Stimulated activated memory B cell treated with anti-CD40 and anti-IgM and Interleukin-4, amounts not matched to agents 10 μg/mL and 1 μg/mL and 100 μg/mL, for 72 hours (primary cell): ENCODE results near the gene ZFYVE21.

Experiments
- ATAC-seq: fragments of 150-1000 bp; cut with Tn5 transposase; 2 replicates; pipeline ENCODE4 v1.10.0; 2021
- H3K27ac Mint-ChIP-seq: one replicate; pipeline ENCODE4 v1.8.0; 2022; ENCODE audit warnings: mild to moderate bottlenecking, mixed read lengths
- H3K27me3 Mint-ChIP-seq: one replicate; pipeline ENCODE4 v1.8.0; 2022; ENCODE audit warnings: mixed read lengths
- H3K36me3 Mint-ChIP-seq: one replicate; pipeline ENCODE4 v1.8.0; 2022; ENCODE audit warnings: mixed read lengths
- H3K4me1 Mint-ChIP-seq: one replicate; pipeline ENCODE4 v1.8.0; 2022; ENCODE audit warnings: mixed read lengths
- H3K4me3 Mint-ChIP-seq: one replicate; pipeline ENCODE4 v1.8.0; 2022; ENCODE audit warnings: mild to moderate bottlenecking, moderate library complexity, mixed read lengths
- H3K9me3 Mint-ChIP-seq: one replicate; pipeline ENCODE4 v1.8.0; 2022; ENCODE audit warnings: mixed read lengths

ZFYVE21 gene

DNA sequence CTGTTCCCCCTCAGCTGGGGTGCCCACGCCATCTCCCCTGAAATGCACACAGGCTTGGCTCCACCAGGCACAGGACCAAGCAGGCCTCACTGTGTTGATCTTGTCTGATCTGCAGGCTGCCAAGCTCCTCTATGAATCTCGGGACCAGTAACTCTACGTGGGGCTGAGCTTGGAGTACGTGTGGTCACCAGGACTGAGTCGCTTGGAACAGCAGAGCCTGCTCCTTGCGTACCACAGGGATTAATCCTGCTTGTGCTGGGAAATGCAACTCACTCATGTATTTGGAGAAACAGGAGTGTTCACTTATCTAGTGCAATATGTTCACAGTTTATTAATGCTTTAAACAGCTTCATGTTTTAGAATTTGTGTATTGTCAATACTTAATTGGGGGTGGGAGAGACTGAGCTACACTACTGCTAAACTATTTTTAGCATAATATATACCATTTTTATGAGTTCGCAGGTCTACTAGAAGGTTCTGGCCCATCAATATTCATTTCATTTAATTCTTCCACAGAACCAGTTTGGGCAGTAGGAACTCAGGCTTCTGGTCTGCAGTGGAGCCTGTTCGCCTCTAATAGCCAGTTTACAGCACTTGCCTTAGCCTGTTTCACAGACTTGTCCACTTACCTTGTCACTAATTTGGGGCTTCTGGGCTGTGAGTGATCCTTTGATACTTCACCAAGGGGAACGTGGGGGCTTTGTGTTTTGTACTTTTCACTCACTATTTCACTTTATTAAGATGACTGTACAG lies 17.4 kb downstream of the ZFYVE21 start:
- ATAC-seq, result no peak
- no peaks in the 10 kb centered on the region for H3K9me3 Mint-ChIP-seq
- peaks cover 35% of the 10 kb centered on the region for H3K36me3 Mint-ChIP-seq
- no peaks in the 10 kb centered on the region for H3K4me1 Mint-ChIP-seq
- no peak overlapping the region for H3K4me3 Mint-ChIP-seq
- H3K27ac Mint-ChIP-seq, result no peak overlapping the region
- no peaks in the 10 kb centered on the region for H3K27me3 Mint-ChIP-seq

DNA sequence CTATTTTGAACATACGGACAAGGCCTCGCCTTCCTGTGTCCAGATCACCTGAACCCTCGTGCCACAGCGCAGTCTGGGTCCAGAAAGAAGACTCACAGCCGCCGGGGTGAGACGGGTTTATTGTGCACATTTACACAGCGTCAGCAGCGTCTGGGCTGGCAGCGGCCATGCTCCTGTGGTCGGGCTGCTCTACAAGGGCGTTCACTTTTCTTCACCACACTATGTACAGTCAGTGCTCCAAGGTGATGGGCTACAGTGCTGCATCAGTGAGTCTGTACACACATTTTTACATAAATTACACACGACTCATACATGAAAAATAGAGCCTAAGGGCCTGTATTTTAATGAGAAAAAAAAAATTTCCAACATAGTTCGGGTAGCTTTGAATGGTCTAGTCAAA lies 18.0 kb downstream of the ZFYVE21 start:
- Mint-ChIP-seq H3K36me3 (peaks cover 41% of the 10 kb centered on the region), H3K9me3 (no peaks in the 10 kb centered on the region), H3K4me3 (no peak overlapping the region), H3K27ac (no peak overlapping the region), H3K4me1 (no peaks in the 10 kb centered on the region), H3K27me3 (no peaks in the 10 kb centered on the region)
- ATAC-seq, result no peak

DNA sequence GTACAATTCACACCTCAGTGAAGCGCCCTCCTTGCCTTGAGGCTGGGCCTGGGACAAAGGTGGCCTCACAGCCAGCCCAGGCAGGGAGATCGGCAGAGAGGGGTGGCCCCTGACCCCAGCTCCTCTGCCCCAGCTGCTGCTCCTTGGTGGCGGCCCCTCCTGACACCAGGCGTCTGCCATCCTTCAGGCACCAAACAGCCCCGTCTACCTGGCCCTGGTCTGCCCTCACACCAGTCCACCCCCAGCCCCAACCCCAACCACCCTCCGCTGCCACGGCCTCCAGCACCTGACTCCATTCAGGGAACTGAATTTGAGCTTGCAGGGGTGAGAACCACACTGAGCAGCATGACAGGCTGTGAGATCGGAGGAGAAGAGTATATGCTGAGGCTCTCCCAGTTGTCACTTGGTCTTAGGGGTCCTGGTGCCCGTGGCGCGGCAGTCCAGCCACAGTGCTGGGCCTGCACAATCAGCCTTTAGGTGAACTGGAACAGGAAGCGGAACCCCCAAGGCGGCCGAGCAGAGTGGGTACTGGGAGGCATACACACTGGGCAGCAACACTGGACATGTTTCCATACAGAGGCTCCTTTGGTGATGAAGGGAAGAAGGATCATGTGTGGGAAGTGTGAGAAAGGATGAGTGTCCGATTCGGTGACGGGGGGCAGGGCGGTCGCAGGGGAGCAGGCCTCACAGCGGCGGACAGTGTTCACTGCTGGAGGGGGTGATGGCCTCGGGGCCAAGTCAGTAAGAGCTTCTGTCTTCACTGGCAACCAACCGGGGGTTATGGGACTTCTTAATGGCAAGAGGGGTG lies 18.7 kb downstream of the ZFYVE21 start:
- Mint-ChIP-seq H3K9me3 (no peaks in the 10 kb centered on the region), H3K4me1 (no peaks in the 10 kb centered on the region), H3K36me3 (peaks cover 36% of the 10 kb centered on the region), H3K4me3 (no peak overlapping the region), H3K27ac (no peak overlapping the region), H3K27me3 (no peaks in the 10 kb centered on the region)
- no peak for ATAC-seq

DNA sequence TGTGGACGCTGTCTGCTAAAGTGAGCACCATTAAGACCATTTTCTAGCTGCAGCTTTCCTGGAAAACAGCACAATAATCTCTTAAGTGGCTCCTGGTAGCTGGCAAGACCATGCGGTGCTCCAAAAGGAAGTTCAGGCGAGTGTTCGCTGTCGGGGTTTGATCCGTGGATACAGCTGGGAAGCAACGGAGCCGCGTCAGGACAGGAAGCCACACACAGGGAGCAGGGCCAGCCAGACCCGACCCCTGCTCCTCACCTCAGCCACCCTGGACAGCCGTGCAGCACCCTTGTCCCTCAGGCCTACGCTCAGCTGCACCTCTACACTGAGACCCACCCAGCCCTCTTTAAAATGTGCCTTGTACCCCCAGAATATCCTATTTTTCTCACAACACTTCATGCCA lies 19.4 kb downstream of the ZFYVE21 start:
- ATAC-seq, result no peak
- Mint-ChIP-seq H3K4me1 (no peaks in the 10 kb centered on the region), H3K36me3 (peaks cover 36% of the 10 kb centered on the region), H3K27me3 (no peaks in the 10 kb centered on the region), H3K27ac (no peak overlapping the region), H3K9me3 (no peaks in the 10 kb centered on the region), H3K4me3 (no peak overlapping the region)

DNA sequence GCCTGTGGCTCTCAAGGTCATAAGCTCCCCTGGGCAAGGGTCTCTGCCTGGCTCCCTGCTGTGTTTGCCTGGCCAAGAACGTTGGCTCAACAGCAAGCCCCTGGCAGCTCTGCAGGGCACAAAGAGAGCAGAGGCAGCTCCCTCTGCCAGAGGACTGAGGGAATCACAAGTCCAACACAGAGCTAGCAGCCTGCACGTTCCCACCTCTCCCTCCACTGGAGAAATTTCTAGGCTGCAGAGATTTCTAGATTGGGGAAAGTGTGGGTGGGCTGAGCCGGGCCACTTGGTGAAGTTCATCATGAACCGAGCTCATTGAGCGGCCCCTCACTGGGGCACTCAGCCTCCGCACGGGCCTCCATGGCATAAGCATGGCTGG lies 19.8 kb downstream of the ZFYVE21 start:
- Mint-ChIP-seq H3K36me3 (peaks cover 39% of the 10 kb centered on the region), H3K4me1 (no peaks in the 10 kb centered on the region), H3K27me3 (no peaks in the 10 kb centered on the region), H3K9me3 (no peaks in the 10 kb centered on the region), H3K27ac (no peak overlapping the region), H3K4me3 (no peak overlapping the region)
- no peak for ATAC-seq

DNA sequence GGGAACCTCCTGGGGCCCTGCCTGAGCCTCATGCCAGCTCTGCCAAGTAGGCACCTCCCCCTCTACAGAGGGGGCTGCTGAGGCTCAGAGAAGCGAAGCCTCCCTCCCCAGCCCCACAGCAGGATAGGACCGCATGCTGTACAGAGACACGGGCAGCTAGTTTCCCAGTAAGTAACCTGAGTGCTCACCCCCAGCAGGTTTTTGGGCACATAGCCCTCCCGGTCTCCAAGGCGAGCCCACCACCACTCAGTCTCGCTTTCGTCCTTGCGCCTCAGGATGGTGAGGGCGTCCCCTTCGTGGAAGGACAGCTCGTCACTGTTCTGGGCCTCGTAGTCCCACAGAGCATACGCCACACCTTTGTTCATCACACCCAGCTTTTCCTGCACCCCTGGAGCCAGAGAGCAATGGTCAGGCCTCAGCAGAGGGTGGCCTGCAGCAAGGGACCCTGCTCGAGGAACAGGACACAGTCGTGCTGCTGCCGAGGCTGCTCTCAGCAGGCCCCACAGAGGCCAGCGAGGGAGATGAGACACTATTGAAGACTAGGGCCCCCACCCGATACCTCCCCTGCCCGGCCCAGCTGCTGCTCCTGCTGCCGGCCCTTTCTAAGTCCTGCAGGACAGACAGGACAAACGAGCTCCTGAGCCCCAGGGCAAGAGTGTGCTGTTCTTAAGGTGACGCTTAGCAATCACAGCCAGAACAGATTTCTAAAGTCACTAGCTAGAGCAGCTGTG lies 20.4 kb downstream of the ZFYVE21 start:
- Mint-ChIP-seq H3K27ac (no peak overlapping the region), H3K4me1 (no peaks in the 10 kb centered on the region), H3K4me3 (no peak overlapping the region), H3K27me3 (no peaks in the 10 kb centered on the region), H3K36me3 (peaks cover 39% of the 10 kb centered on the region), H3K9me3 (no peaks in the 10 kb centered on the region)
- no peak for ATAC-seq

DNA sequence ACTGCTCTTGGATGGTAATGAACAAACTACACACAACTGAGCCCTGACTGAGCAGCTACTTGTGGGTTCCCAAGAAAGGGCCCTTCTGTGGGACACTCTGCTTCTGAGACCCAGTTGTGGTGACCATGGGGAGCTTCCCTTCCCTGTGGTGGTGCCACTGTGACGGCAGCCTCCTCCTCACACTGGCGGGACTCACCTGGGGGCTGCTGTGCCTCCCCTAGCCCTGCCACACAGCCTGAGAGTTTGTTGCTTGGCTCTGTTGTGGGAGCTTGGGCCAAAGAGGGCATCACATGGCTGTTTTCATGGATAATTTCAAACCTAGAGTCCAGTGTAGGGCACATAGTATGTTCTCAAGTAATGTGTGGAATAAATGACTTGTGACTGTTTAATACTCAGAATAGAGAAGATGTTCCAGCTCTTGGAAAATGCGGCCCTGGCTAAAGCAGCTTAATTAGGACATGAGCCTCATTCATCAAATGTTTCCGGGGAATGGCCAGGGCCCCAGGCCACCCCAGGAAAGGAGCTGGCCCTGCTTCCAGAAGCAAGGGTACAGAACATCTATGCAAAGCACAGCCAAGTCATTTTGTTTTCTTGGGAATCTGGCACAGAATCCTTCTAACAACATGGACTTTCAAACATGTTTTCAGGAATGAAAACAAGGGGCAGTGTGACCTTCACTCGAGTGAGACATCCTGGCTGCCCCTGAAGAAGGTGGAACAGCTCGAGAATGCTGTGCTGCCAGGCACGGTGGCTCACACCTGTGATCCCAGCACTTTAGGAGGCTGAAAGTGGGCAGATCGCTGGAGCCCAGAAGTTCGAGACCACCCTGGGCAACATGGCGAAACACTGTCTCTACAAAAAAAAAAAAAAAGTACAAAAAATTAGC lies 21.2 kb downstream of the ZFYVE21 start:
- peaks cover 39% of the 10 kb centered on the region for H3K36me3 Mint-ChIP-seq
- no peak overlapping the region for H3K27ac Mint-ChIP-seq
- no peaks in the 10 kb centered on the region for H3K27me3 Mint-ChIP-seq
- no peaks in the 10 kb centered on the region for H3K4me1 Mint-ChIP-seq
- H3K9me3 Mint-ChIP-seq, result no peaks in the 10 kb centered on the region
- ATAC-seq, result no peak
- no peak overlapping the region for H3K4me3 Mint-ChIP-seq

DNA sequence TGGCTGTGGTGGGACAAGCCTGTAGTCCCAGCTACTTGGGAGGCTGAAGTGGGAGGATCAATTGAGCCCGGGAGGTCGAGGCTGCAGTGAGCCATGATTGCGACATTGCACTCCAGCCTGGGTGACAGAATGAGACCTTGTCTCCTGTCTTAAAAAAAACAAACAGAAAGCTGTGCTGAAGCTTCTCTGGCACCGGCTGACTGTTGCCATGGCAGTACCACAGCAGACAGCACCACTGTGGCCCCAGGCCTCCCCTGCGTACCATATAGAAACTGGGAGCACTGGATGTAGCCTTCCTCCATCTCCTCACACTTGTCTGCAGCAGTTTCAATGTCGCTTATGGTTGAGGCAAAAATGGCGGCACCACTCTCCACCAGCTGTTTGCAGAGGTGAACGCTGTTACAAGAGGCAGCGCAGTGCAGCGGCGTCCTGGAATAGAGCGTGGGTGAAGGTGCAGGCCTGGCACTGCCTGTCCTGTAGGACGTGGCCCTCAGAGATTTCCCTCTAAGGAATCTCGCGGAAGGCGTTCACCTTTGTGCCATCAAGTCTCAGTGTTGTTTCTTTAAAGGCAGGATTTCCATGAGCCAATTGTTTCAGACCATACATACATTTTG lies 21.9 kb downstream of the ZFYVE21 start:
- no peak for ATAC-seq
- peaks cover 38% of the 10 kb centered on the region for H3K36me3 Mint-ChIP-seq
- H3K4me1 Mint-ChIP-seq, result no peaks in the 10 kb centered on the region
- H3K4me3 Mint-ChIP-seq, result no peak overlapping the region
- no peak overlapping the region for H3K27ac Mint-ChIP-seq
- H3K27me3 Mint-ChIP-seq, result no peaks in the 10 kb centered on the region
- H3K9me3 Mint-ChIP-seq, result no peaks in the 10 kb centered on the region

DNA sequence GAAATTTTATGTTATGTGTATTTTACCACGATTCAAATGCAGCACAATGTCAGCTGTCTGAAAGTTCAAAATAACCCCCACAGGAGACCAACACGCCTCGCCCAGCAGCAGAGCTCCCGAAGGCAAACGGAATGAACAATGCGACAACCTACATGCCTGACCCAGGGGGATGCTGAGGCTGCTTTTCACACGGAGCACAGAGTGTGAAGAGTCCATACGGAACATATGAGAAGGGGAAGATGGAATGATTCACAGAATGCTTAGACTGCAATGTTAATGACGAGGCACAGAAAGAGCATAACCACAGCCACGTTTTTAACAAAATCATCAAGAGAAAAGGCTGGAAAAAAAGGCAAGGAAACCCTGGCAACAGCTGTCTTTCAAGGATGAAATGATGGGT lies 22.6 kb downstream of the ZFYVE21 start:
- no peaks in the 10 kb centered on the region for H3K9me3 Mint-ChIP-seq
- no peaks in the 10 kb centered on the region for H3K27me3 Mint-ChIP-seq
- H3K27ac Mint-ChIP-seq, result no peak overlapping the region
- no peaks in the 10 kb centered on the region for H3K4me1 Mint-ChIP-seq
- H3K36me3 Mint-ChIP-seq, result peaks cover 32% of the 10 kb centered on the region
- no peak for ATAC-seq
- H3K4me3 Mint-ChIP-seq, result no peak overlapping the region

DNA sequence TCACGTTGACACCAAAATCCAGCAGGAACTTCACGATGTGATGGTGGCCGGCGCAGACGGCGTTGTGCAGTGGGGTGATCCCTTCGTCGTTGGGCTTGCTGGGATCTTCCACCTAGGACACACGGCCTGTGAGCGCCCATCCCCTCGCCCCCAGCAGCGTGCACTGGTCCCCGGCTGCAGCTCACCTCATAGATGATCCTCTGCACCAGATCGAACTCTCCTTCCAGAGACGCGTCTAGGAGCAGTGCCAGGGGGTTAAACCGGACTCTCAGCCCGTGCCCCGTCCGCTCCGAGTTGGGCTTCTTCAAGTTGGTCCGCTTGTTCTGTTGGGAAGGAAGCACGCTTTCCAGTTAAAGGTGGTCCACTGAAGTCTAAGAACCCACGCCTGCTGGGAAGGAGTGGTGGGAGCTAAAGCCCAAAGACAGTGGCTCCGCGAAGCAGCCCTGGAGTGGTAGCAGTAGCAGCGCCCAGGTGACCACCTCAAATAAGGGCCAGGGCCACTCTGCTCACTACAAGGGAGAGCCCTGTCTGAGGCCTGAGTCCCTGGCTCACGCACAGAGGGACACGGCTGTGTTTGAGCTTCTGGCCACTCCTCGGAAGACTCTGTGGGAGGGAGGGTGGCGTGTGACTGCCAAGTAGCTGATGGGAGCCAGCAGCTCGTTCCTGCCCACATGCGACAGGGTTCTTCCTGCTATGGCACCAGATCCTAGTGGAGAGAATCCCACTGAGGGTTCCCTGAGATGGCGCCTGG lies 23.3 kb downstream of the ZFYVE21 start:
- Mint-ChIP-seq H3K36me3 (peaks cover 32% of the 10 kb centered on the region), H3K4me1 (no peaks in the 10 kb centered on the region), H3K27me3 (no peaks in the 10 kb centered on the region), H3K4me3 (no peak overlapping the region), H3K9me3 (no peaks in the 10 kb centered on the region), H3K27ac (no peak overlapping the region)
- no peak for ATAC-seq

DNA sequence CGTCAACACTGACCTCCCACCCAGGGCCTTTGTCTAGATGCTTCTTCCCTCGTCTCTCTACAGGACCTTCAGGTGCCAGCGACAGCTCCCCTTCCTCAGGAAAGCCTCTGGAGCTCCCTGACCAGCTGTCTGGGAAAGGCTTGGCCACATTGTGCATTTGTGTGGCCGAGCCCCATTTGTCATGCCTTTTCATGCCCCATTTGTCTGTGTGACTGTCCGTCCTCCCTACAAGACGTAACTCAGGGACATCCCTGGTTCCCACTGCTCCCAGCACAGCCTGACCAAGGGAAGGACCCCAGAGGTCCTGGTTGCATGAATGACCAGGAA lies 23.8 kb downstream of the ZFYVE21 start:
- Mint-ChIP-seq H3K4me3 (no peak overlapping the region), H3K27ac (no peak overlapping the region)
- ATAC-seq, result no peak

DNA sequence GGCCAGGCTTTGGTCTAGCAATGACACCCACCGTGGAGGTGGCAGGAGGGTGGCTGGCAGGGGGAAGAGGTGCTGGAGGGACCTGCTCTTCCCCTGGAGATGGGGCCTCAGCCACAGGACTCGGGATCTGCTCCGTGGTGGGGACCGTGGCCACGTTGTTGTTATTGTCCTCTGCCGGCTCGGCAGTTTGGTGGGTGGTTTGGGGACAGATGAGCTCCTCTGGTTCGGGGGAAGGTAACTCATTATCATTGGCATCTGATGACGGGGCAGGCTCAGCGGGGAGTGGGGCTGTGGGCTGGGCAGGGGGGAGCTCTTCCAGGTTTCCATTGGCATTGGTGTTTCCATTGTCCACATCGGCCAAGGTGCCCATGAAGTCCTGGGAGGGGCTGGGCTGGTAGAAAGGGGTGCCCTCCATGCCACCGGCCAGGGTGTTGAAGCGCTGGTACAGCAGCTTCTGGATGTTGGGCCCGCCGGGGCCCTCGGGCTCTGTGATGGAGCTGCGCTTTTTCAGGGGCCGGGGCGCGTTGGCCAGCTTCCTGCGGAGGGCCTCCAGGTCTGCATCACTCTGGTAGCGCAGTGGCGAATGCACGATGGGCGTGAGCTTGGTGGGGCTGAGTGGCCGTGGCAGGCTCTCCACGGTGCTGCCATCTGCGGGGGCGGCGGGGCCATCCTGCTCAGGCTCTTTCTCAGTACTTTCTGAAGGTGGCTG lies 24.3 kb downstream of the ZFYVE21 start:
- Mint-ChIP-seq H3K4me1 (no peaks in the 10 kb centered on the region), H3K36me3 (peaks cover 26% of the 10 kb centered on the region)

More for the DNA sequence above, 23.8 kb downstream of the ZFYVE21 start:
- Mint-ChIP-seq H3K27me3 (no peaks in the 10 kb centered on the region), H3K9me3 (no peaks in the 10 kb centered on the region), H3K36me3 (peaks cover 30% of the 10 kb centered on the region), H3K4me1 (no peaks in the 10 kb centered on the region)

DNA sequence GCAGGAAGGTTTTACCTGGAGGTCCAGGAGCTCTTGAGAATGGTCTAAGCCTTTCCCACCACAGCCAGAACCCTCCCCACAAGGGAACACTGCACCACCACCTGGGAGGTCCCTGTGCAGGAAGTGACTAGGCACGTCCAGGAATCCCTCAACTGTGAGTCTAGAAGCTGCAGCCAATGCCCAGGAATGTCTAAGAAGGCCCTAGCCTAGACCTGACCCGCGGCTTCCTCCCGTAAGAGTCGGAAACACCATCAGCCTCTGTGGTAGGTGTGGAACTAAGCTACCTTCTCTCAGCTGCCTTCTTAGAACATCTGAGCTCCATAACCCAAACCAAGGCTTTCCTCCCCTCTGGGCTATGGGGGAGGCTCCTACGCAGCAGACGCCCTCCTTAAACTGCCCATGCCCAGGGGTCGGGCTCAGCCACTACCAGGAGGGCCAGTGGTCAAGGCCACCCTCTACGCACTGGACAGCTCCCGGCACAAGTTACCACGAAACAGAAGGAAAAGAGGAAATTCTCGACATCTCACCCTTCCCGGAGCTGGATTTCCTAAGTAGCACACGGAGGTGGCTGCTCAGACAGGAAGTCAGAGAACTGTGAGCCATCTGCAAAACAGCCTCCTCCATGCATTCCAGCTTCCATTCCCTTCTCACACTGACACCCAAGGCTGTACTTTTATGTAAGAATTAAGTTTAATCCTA lies 25.5 kb downstream of the ZFYVE21 start:
- H3K4me3 Mint-ChIP-seq, result no peak overlapping the region
- H3K27ac Mint-ChIP-seq, result no peak overlapping the region
- no peak for ATAC-seq
- H3K27me3 Mint-ChIP-seq, result no peaks in the 10 kb centered on the region
- H3K4me1 Mint-ChIP-seq, result no peaks in the 10 kb centered on the region
- peaks cover 26% of the 10 kb centered on the region for H3K36me3 Mint-ChIP-seq
- no peaks in the 10 kb centered on the region for H3K9me3 Mint-ChIP-seq

More for the DNA sequence above, 24.3 kb downstream of the ZFYVE21 start:
- no peak for ATAC-seq
- Mint-ChIP-seq H3K9me3 (no peaks in the 10 kb centered on the region), H3K27me3 (no peaks in the 10 kb centered on the region), H3K27ac (no peak overlapping the region), H3K4me3 (no peak overlapping the region)
